HG02798 (cell line): ENCODE measurements around the gene ADGRV1.
A peak's percentile ranks its signal among the peaks of the same experiment; 100 is the strongest.
"Not testable (repeated sequence)": the region's sequence is repeated elsewhere in the genome, so short reads cannot be mapped to it uniquely, and the experiment has no call there.

ENCODE experiments used
- ATAC-seq: cut with Tn5 transposase; IDR thresholded peaks from one replicate; pipeline ENCODE4 v1.9.1; 2021; ENCODE audit warnings: mild to moderate bottlenecking; ENCODE audit not compliant: unreplicated experiment, poor library complexity

The ADGRV1 gene

GRCh38 chr5:91038180-91038808 is 479.7 kb downstream of the ADGRV1 start:
- no peak for ATAC-seq

GRCh38 chr5:91041132-91041531 is 482.5 kb downstream of the ADGRV1 start:
- not testable (repeated sequence) for ATAC-seq

GRCh38 chr5:91042247-91042935 is 483.8 kb downstream of the ADGRV1 start:
- ATAC-seq = no peak

DNA sequence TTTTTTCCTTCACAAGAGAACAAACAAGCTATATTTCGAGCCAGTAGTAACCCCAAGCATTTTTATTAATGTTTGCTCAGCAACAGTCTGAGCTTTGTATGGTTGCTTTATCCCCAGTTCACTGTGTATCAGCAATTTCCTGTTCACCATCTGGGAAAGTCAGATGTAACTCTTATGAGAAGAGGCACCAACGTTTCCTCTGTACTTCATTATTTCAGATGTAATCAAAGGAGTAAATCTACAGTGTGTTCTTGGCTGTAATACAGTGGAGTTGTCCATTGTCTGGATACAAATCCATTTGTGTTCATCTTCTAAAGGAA is 484.3 kb downstream of the ADGRV1 start:
- ATAC-seq = no peak

- ATAC-seq = no peak
Measured at GRCh38 chr5:91048073-91048472, 489.5 kb downstream of the ADGRV1 start.

DNA sequence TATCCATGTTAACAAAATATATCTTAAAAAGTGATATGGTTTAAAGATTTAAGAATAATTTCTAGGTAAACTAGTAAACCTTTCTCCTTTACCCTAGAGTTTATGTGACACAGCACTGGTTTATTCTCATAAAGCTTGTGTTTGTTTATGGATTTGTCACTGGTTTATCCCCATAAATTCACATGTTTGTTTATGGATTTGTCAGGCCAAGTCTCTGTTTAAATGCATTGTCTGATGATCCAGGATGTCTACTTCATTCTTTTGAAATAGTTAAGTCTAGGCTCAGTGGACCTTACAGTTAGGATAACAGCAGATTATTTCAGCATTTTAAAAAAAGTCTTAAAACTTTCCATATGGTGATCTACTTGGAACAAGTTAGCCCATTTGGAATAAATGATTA is 490.5 kb downstream of the ADGRV1 start:
- ATAC-seq = no peak

DNA sequence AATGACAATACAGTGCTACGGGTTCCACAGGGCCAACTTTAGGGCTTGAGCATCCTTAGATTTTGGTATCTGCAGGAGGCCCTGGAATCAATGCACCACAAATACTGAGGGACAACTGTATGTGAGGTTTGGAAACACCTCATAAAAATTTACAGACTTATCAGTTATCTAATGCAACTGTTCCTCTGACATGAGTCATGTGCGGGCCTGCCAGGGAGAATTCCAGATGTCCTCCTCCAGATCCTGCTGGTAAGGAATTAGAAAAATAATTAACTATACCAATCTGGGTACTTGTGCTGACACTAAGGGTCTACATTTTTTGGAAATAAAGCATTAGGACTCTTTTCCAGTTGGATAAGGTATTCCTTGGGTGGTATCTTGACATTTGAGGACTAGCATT is 491.2 kb downstream of the ADGRV1 start:
- ATAC-seq = no peak

DNA sequence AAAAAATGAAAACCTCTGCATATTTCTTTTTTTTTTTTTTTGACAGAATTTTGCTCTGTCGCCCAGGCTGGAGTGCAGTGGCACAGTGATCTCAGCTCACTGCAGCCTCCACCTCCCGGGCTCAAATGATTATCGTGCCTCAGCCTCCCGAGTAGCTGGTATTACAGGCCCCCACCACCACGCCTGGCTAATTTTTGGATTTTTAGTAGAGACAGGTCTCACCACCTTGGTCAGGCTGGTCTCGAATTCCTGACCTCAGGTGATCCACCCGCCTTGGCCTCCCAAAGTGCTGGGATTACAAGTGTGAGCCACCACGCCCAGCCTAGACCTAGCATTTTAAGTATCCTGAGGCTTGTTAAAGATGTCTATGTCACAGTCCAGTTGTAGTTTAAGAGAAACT is 493.8 kb downstream of the ADGRV1 start:
- not testable (repeated sequence) for ATAC-seq

DNA sequence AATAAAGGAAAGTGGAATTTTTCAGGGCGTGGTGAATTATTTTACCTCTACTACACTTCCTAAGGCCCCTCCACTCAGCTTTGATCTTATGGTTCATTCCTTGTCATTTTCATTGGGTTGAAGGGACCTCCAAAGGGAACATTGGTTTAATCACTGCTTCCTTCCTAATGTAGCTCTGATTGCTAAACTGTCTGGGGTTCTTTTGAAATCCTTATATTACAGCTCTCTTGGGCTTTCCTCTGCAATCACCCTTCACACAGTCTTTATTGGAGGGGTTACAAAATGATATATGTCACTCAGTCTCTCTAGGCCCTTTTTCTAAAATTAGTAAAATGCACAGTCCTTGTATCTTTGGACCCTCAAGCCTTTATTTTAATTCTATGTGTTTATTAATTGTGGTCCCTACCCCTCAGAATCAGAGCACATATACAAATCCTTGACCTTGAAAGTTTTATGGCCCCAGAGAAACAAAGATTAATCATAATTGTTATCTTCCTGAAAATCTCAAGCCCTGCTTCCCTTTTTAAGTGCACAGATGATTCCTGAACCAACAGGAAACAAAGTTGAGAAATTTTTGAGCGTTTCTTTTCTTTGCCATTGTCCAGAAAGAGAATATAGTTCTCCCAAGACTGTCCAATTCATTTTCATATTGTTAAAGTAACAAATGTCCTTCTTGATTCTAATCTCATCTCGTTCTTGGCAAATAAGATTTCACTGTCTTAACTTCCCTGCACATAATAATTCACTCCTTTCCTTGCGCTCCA is 494.6 kb downstream of the ADGRV1 start:
- ATAC-seq = no peak

GRCh38 chr5:91053741-91054025 is 495.1 kb downstream of the ADGRV1 start:
- ATAC-seq = no peak

GRCh38 chr5:91058155-91058554 is 499.6 kb downstream of the ADGRV1 start:
- no peak for ATAC-seq

- ATAC-seq = no peak
Measured at GRCh38 chr5:91058575-91058974, 500.0 kb downstream of the ADGRV1 start.

DNA sequence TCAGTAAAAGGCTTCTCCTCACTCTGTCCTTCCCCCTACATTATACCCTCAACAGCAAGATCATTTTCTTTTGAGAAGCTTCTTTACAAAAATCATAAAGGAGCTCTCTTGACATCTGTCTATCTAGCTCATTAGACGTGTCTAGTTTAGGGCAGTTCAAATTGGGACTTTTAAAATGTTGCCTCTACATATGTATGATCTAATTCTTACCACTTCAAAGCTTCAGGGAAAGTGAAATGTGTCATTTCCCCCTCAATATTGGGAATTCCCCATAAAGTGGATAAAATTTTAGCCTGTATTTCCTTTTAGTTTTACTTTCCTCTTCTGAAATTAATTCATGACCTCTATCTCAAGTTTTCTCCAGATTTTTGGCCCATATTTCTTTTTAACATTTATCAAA is 500.8 kb downstream of the ADGRV1 start:
- ATAC-seq = peak; percentile 82

DNA sequence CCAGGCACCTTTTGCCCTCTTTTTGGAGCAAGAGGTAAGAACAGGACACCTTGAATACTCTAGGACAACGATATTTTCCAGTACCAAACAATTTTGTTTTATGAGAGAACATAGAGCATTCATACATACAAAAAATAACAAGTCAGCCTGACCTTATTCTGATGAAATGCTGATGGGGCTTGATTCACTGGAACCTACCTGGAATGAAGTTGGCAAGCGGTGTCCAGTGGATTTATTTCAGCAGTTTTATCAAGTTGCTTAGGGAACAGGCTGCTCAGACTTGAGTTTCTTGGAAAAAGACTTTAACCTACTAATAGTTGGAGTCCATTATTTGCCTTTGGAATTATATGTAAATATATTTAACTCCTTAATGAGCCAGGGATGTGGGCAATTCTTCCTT is 502.5 kb downstream of the ADGRV1 start:
- no peak for ATAC-seq

GRCh38 chr5:91061946-91062562 is 503.5 kb downstream of the ADGRV1 start:
- peak; percentile 25 for ATAC-seq

DNA sequence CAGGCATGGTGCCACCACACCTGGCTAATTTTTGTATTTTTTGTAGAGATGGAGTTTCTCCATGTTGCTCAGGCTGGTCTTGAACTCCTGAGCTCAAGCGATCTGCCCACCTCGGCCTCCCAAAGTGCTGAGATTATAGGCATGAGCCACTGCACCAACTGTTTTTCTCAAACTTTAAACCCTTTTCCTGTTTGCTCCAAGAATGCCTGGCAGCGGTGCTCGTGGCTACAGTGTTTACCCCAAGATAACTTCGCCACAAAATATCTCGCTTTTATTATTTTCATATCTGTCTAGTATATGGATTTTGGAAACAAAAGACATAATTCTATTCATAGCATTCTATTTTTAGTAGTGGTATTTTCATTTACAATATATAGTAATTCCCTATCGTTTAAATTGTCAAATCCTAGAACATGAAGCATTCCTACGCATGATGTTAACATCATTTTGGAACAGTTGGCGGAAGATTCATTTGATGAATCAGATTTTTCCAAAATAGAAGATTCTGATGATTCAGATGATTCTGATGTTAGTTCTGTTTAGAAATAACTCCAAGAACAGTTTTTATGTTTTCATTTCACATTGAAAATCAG is 504.6 kb downstream of the ADGRV1 start:
- not testable (repeated sequence) for ATAC-seq

GRCh38 chr5:91065496-91065895 is 506.9 kb downstream of the ADGRV1 start:
- no peak for ATAC-seq

DNA sequence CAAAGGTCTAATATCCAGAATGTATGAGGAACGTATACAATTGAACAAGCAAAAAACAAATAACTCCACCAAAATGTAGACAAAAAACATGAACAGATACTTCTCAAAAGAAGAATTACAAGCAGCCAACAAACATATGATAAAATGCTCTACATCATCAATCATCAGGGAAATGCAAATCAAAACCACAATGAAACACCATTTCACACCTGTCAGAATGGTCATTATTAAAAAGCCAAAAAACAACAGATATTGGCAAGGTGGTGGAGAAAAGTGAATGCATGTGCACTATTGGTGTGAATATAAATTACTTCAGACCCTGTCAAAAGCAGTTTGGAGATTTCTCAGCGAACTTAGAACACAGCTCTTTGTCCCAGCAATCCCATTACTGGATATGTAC is 510.8 kb downstream of the ADGRV1 start:
- no peak for ATAC-seq

DNA sequence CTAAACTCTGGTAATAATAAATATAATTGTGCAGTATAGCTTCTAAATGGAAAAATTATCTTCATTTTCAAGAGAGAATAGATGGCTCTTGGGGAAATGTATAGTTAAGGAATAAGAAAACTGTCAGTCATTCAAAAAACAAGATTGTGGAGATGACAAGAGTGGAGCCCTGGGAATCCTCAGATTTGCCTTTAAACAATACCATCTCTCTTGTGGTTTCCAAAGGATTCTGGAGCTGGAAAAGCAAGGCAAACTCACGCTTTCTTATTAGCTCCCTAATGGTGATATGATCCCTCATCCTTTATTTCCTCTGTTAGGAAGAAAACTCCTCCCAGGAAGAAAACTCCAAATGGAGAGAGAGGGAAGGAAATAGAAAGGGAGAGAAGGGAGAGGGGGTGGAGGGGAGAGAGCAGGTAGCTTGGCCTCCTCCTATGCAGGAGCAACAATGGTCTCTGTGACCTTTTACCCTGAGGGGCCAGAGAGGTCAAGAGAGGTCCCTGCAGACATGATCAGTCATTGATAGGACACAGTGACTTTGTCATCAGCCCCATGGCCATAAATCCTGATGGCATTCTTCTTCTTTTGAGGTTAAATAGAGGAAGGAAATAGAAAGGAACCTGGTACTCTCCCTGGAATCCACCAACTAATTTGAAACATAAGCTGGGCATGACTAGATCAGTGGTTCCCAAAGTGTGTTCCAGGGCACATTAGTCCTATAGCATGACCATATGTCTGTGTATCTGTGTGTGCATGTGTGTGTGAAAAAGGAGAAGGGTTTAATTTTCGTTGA is 512.4 kb downstream of the ADGRV1 start:
- no peak for ATAC-seq

- ATAC-seq = no peak
Measured at GRCh38 chr5:91072881-91073280, 514.3 kb downstream of the ADGRV1 start.
